K562 (cell line): ENCODE data around the gene ZNF302. TPM values are rescaled to one million over a fixed set of nuclear protein-coding genes. Genes with fewer than 3 reads are reported as not detected.

Experiments used
- BCL6 ChIP-seq: fragments of 250-450 bp; sonication (Bioruptor Pico); IDR thresholded peaks from 2 replicates; pipeline ENCODE4 v1.4.0; 2020
- HDAC2 ChIP-seq: fragments of 450-650 bp; IDR thresholded peaks from 2 replicates; pipeline ENCODE4 v1.6.1; 2016; ENCODE audit warnings: mild to moderate bottlenecking
- HEY1 ChIP-seq: fragments of 250-450 bp; sonication (Bioruptor Pico); IDR thresholded peaks from 2 replicates; pipeline ENCODE4 v1.5.0; 2020; ENCODE audit warnings: mild to moderate bottlenecking, moderate library complexity, borderline replicate concordance
- MEF2D ChIP-seq: conservative IDR thresholded peaks from 2 replicates; pipeline ENCODE4 v1.6.1; 2016; ENCODE audit warnings: low read depth, missing genetic modification characterization, missing compliant biosample characterization
- NR3C1 ChIP-seq: sonication (generic); formaldehyde crosslinking; IDR thresholded peaks from 2 replicates; pipeline ENCODE4 v1.8.1; 2022; ENCODE audit warnings: missing genetic modification reagents
- SIX5 ChIP-seq, 2 experiments: IDR thresholded peaks; 2 replicates each; pipeline ENCODE4 v1.6.1; 2011; ENCODE audit warnings: low read length in 2 of 2, borderline replicate concordance in 1 of 2, low read depth in 1 of 2, mild to moderate bottlenecking in 1 of 2, moderate library complexity in 1 of 2; ENCODE audit not compliant: insufficient read depth in 1 of 2
- SMAD3 ChIP-seq: fragments of 450-650 bp; formaldehyde crosslinking; conservative IDR thresholded peaks from 2 replicates; pipeline ENCODE4 v1.4.0; 2020; ENCODE audit warnings: mild to moderate bottlenecking
- SNRNP70 ChIP-seq: fragments of 200-400 bp; formaldehyde crosslinking; optimal IDR thresholded peaks from 2 replicates; pipeline ENCODE3; 2017; ENCODE audit warnings: low read depth, low read length
- STAT5A ChIP-seq: IDR thresholded peaks from 2 replicates; pipeline ENCODE4 v1.6.1; 2012; ENCODE audit warnings: low read length, inconsistent platforms, borderline replicate concordance
- TSC22D4 ChIP-seq: fragments of 450-650 bp; IDR thresholded peaks from 2 replicates; pipeline ENCODE4 v1.6.1; 2016; ENCODE audit warnings: missing genetic modification characterization, missing biosample characterization, control low read depth
- ZFP1 ChIP-seq: fragments of 450-650 bp; formaldehyde crosslinking; IDR thresholded peaks from 2 replicates; pipeline ENCODE4 v1.4.0; 2020; ENCODE audit warnings: mild to moderate bottlenecking, mixed read lengths
- ZNF507 ChIP-seq: conservative IDR thresholded peaks from 2 replicates; pipeline ENCODE4 v1.6.1; 2017; ENCODE audit warnings: missing genetic modification characterization, missing compliant biosample characterization
- ZNF707 ChIP-seq: fragments of 250-450 bp; sonication (Bioruptor Pico); conservative IDR thresholded peaks from 2 replicates; pipeline ENCODE4 v1.8.0; 2022; ENCODE audit warnings: inconsistent platforms, mild to moderate bottlenecking, moderate library complexity
- ZNF75A ChIP-seq: fragments of 450-650 bp; formaldehyde crosslinking; IDR thresholded peaks from 2 replicates; pipeline ENCODE4 v1.4.0; 2020; ENCODE audit warnings: mild to moderate bottlenecking
- polyA plus RNA-seq, 8 experiments: library from polyadenylated mRNA; depleted of rRNA in 4 of 8; stranded (reverse) in 5 of 8; unstranded in 3 of 8; fragments of >200 nt; fragmentation: Nextera tagmentation in 2 of 8; fragmentation: Illumina TruSeq in 1 of 8; extraction: Ambion mirVana in 2 of 8; extraction: Trizol in 1 of 8; gene quantifications; 2 replicates each; pipeline versions ENCODE4 v1.2.1 to v1.2.3, GENCODE V29; 2011 to 2014; ENCODE audit warnings: inconsistent platforms in 1 of 8, missing spikeins in 1 of 8
- total RNA-seq, 7 experiments: library from RNA; depleted of rRNA in 6 of 7; stranded (reverse); fragments of >200 nt in 6 of 7; fragmentation: Illumina TruSeq in 2 of 7; extraction: Trizol in 2 of 7; gene quantifications; 2 replicates each; pipeline versions ENCODE4 v1.2.1 to v1.2.3, GENCODE V29; 2011 to 2021; ENCODE audit warnings: low replicate concordance in 1 of 7
- TF ChIP-seq, protein P1 (sequence below): sonication (generic); formaldehyde crosslinking; IDR thresholded peaks from 2 replicates; pipeline ENCODE4 v1.8.1; 2023; ENCODE audit warnings: mild to moderate bottlenecking, missing genetic modification reagents
- TF ChIP-seq, protein P2 (sequence below), 3 experiments: IDR thresholded peaks in 2 of 3; conservative IDR thresholded peaks in 1 of 3; 2 replicates each; pipeline ENCODE4 v1.5.1; 2011 to 2012; ENCODE audit warnings: low read length in 3 of 3, mild to moderate bottlenecking in 3 of 3, control low read depth in 2 of 3, improper control_type of control experiment in 1 of 3, inconsistent platforms in 1 of 3, low read depth in 1 of 3, mixed read lengths in 1 of 3, moderate library complexity in 1 of 3; ENCODE audit not compliant: insufficient read depth in 2 of 3
- TF ChIP-seq, protein P3 (sequence below): fragments of 450-650 bp; IDR thresholded peaks from 2 replicates; pipeline ENCODE4 v1.6.1; 2016; ENCODE audit warnings: antibody characterized with exemption
- TF ChIP-seq, protein P4 (sequence below): fragments of 450-650 bp; formaldehyde crosslinking; IDR thresholded peaks from 2 replicates; pipeline ENCODE4 v1.4.0; 2022; ENCODE audit warnings: missing genetic modification characterization
- TF ChIP-seq, protein P5 (sequence below): sonication (generic); formaldehyde crosslinking; IDR thresholded peaks from 2 replicates; pipeline ENCODE4 v1.8.1; 2022; ENCODE audit warnings: missing genetic modification reagents
- TF ChIP-seq, protein P6 (sequence below): IDR thresholded peaks from 2 replicates; pipeline ENCODE4 v1.6.1; 2014; ENCODE audit warnings: antibody characterized with exemption

ZNF302 gene
- total and polyA plus RNA-seq, 9 of the 15 experiments (the other 6 are each of a cell fraction or from before 2014, with no cell fraction given) = 0.08 to 1.0 (median 0.27) TPM; not detected in 1

DNA sequence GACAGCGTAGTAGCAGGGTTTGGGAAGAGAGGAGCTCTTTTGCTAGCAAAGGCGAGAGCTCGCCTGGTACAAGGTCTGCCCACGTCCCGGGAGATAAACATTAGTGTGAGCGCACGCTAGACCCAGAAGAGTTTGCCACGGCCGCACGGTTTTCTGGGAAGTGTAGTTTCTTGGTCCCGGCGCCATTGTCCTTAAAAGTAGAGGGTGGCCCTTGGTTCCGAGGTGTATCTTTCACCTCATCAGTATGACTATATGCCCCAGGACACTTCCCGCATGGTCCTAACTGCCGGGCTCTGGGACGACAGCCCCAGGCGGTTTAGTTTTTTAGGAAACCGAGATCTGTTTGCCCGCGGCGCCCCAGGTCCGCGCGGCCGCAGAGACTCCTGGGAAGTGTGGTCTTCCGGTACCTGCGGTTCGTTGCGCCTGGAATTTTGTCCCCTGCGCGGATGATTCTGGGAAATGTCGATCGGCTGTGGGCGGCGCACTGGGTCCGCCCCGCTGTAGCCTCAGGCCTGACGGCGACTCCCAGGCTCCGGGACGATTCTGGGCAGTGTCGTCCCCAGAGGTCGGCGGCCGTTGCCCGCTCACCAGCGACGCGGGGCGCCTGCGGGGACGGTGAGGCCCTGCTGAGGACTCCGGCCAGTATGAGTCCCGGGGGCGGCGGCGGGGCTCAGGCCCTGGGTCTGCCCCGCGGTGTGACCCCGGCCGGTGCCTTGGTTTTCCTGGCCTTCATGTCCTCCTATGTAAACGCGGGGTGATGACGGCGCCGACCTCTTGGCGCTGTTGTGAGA lies 56.5 kb downstream of the ZNF302 start, which contains the start of gene ZNF181 (continued):
- TF ChIP-seq, protein P1, sequence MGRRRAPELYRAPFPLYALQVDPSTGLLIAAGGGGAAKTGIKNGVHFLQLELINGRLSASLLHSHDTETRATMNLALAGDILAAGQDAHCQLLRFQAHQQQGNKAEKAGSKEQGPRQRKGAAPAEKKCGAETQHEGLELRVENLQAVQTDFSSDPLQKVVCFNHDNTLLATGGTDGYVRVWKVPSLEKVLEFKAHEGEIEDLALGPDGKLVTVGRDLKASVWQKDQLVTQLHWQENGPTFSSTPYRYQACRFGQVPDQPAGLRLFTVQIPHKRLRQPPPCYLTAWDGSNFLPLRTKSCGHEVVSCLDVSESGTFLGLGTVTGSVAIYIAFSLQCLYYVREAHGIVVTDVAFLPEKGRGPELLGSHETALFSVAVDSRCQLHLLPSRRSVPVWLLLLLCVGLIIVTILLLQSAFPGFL (CRISPR knock-in tag) = no peak
- TF ChIP-seq HDAC2 (no peak), MEF2D (tag) (no peak), ZFP1 (no peak), ZNF507 (tag) (no peak), ZNF707 (CRISPR knock-in tag) (no peak), SNRNP70 (no peak), ZNF75A (CRISPR knock-in tag) (no peak), HEY1 (CRISPR knock-in tag) (no peak), NR3C1 (CRISPR knock-in tag) (no peak), SMAD3 (CRISPR knock-in tag) (0 out of 2 replicates have a peak, but pooled peaks have one; percentile 31), SIX5 (IDR thresholded peaks at IDR 0.05; ENCODE audit: borderline replicate concordance in 1 of 2, insufficient read depth in 1 of 2, low read depth in 1 of 2, low read length in 2 of 2) (peak; percentile 43 to 67), STAT5A (no peak), BCL6 (CRISPR knock-in tag) (no peak), TSC22D4 (no peak)
- TF ChIP-seq, protein P2, sequence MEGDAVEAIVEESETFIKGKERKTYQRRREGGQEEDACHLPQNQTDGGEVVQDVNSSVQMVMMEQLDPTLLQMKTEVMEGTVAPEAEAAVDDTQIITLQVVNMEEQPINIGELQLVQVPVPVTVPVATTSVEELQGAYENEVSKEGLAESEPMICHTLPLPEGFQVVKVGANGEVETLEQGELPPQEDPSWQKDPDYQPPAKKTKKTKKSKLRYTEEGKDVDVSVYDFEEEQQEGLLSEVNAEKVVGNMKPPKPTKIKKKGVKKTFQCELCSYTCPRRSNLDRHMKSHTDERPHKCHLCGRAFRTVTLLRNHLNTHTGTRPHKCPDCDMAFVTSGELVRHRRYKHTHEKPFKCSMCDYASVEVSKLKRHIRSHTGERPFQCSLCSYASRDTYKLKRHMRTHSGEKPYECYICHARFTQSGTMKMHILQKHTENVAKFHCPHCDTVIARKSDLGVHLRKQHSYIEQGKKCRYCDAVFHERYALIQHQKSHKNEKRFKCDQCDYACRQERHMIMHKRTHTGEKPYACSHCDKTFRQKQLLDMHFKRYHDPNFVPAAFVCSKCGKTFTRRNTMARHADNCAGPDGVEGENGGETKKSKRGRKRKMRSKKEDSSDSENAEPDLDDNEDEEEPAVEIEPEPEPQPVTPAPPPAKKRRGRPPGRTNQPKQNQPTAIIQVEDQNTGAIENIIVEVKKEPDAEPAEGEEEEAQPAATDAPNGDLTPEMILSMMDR (IDR thresholded peaks at IDR 0.05 in 2 of 3, conservative IDR thresholded peaks at IDR 0.05 in 1 of 3; ENCODE audit: insufficient read depth in 2 of 3, low read depth in 1 of 3, low read length in 3 of 3) = peak in 1 of 3 experiments; percentile 8; a peak in 1 of 6 replicates
- TF ChIP-seq, protein P3, sequence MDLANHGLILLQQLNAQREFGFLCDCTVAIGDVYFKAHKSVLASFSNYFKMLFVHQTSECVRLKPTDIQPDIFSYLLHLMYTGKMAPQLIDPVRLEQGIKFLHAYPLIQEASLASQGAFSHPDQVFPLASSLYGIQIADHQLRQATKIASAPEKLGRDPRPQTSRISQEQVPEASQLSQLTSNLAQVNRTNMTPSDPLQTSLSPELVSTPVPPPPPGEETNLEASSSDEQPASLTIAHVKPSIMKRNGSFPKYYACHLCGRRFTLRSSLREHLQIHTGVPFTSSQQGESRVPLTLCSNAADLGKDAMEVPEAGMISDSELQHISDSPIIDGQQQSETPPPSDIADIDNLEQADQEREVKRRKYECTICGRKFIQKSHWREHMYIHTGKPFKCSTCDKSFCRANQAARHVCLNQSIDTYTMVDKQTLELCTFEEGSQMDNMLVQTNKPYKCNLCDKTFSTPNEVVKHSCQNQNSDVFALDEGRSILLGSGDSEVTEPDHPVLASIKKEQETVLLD = no peak
- TF ChIP-seq, protein P4, sequence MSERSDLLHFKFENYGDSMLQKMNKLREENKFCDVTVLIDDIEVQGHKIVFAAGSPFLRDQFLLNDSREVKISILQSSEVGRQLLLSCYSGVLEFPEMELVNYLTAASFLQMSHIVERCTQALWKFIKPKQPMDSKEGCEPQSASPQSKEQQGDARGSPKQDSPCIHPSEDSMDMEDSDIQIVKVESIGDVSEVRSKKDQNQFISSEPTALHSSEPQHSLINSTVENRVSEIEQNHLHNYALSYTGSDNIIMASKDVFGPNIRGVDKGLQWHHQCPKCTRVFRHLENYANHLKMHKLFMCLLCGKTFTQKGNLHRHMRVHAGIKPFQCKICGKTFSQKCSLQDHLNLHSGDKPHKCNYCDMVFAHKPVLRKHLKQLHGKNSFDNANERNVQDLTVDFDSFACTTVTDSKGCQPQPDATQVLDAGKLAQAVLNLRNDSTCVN (CRISPR knock-in tag) = no peak
- TF ChIP-seq, protein P5, sequence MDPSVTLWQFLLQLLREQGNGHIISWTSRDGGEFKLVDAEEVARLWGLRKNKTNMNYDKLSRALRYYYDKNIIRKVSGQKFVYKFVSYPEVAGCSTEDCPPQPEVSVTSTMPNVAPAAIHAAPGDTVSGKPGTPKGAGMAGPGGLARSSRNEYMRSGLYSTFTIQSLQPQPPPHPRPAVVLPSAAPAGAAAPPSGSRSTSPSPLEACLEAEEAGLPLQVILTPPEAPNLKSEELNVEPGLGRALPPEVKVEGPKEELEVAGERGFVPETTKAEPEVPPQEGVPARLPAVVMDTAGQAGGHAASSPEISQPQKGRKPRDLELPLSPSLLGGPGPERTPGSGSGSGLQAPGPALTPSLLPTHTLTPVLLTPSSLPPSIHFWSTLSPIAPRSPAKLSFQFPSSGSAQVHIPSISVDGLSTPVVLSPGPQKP (CRISPR knock-in tag) = no peak
- TF ChIP-seq, protein P6, sequence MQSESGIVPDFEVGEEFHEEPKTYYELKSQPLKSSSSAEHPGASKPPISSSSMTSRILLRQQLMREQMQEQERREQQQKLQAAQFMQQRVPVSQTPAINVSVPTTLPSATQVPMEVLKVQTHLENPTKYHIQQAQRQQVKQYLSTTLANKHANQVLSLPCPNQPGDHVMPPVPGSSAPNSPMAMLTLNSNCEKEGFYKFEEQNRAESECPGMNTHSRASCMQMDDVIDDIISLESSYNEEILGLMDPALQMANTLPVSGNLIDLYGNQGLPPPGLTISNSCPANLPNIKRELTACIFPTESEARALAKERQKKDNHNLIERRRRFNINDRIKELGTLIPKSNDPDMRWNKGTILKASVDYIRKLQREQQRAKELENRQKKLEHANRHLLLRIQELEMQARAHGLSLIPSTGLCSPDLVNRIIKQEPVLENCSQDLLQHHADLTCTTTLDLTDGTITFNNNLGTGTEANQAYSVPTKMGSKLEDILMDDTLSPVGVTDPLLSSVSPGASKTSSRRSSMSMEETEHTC = 0 out of 2 replicates have a peak, but pooled peaks have one; percentile 11
